COLO829 (cell line): Measurements from ENCODE around the gene NDST1.
A peak's percentile ranks its signal among the peaks of the same experiment; 100 is the strongest.

Experiments
- DNase-seq: peaks from one replicate; pipeline ENCODE4 v3.0.0; 2012; ENCODE audit warnings: low spot score

NDST1 gene

DNA sequence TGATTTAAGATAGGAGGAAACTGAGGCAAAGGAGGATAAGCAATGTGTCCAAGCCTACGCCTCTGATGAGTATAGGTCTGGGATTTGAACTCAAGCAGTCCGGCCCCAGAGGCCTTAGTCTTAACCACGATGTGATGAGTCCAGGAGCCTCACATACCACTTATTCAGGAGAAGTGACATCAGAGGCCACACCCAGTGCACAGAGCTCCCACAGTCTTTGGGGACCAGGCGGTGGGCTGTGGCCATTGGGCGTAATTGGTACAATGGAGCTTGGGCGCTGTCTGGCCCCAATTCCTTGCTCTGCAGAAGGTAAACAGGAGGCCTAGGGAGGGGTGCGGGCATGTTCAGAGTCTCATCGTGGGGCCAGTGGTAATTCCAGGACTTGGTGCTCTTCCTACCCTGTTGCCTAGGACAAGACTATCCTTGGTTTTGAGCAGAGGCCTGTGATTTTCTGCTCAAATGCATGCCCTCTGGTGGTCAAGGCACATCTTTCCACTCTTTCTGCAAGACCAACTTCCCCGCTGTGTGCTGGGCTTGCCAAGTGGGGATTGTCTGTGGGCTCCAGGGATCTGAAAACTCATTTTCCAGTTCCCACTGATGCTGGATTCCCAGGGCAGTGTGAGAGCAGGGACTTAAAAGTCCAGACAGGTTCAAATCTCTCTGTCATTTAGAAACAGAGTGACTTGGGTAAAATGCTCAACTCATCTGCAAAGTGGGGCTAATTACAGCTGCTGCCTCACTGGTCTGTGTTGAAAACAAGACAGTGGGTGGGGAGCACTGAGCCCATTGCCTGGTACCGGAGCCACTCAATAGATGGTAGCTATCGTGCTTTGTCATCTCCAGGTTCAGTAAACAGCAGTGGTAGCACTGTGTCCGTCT is 15.8 kb downstream of the NDST1 start:
- DNase-seq = peak; percentile 35

GRCh38 chr5:150525163-150525562 is 17.2 kb downstream of the NDST1 start:
- DNase-seq = no peak

DNA sequence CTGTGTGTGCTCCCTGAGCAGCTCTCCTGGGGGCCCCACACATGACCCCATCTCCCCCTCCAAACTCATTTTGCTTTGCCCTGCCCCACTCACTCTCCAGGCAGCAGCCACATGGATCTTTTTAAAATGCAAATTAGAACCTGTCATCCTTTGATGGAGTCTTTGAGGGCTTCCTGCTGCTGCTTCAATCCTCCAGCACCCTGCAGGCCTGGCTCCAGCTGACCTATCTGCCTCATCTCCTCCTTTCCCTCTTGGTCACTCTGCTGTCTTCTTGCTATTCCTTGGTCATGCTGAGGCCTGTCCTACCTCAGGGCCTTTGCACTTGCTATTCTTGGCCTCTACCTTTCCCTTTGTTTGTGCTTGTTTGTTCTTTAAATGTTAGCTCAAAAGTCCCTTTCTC is 17.9 kb downstream of the NDST1 start:
- DNase-seq = no peak

- DNase-seq = no peak
Observed at GRCh38 chr5:150527038-150527437, 19.1 kb downstream of the NDST1 start.

GRCh38 chr5:150527808-150528207 is 19.9 kb downstream of the NDST1 start:
- no peak for DNase-seq

- no peak for DNase-seq
Observed at GRCh38 chr5:150528924-150529546, 21.1 kb downstream of the NDST1 start.

DNA sequence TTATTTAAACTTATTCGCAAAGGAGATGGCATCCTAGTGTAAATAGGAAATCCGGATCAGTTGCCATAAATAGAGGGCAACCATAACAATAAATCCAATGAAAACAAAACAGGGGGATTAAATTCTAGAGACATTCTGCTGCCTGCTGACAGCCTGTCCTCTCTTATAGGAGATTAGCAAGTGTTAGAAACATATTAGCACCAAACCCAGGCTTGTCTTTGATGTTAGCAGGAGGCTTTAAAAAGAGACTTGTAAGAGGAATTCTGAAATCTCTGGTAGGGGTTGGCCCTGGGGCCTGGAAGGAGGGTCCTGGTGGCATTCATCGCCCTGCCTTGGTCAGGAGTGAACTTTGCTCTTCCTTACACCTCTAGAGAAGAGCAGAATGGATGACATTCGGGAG is 21.6 kb downstream of the NDST1 start:
- no peak for DNase-seq

DNA sequence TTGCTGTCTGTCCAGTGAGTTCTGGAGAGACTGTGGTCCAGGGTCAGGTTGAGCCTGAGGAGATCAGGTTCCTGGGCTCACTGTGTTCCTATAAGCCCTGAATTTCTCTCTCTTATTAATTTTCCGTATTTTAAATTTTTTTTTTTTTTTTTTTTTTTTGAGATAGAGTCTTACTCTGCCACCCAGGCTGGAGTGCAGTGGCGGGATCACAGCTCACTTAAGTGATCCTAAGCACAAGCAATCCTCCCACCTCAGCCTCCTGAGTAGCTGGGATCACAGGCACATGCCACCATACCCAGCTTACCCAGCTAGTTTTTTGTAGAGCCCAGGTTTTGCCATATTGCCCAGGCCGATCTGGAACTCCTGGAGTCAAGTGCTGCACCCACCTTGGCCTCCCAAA is 22.5 kb downstream of the NDST1 start:
- DNase-seq = no peak

- no peak for DNase-seq
Observed at GRCh38 chr5:150530951-150531588, 23.1 kb downstream of the NDST1 start.

GRCh38 chr5:150531686-150532085 is 23.8 kb downstream of the NDST1 start:
- DNase-seq = no peak

- no peak for DNase-seq
Observed at GRCh38 chr5:150532151-150532550, 24.2 kb downstream of the NDST1 start.

DNA sequence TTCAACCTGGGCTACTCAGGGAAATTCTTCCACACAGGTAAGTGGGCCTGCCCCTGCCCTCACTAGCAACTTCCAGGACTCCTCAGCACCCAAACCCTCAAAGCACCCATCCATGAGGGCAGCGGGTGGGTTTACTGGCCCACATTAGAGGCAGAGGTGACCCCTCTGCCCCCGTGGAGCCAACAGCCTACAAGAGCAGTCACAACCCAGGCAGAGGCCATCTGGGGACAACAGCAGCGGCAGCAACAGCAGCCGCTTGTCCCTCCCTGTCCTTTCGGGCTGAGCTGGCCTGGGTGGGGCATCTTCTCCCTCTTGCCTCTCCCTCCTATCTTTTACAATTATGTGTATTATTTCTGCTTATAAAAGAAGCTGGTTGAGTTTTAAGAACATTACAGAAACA is 25.1 kb downstream of the NDST1 start:
- DNase-seq = no peak

DNA sequence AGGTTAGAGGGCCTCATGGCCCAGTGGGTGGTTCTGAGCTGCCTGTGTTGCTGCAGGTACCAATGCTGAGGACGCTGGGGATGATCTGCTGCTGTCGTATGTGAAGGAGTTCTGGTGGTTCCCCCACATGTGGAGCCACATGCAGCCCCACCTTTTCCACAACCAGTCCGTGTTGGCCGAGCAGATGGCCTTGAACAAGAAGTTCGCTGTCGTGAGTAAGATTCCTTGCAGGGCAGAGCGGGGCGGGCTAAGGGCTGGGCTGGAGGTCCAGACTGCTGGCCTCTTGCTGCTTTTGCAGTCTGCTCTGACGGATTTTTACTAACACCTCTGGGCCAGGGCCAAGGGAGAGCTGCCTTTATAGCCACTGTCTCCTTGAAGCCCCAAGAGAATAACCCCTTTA is 26.9 kb downstream of the NDST1 start:
- no peak for DNase-seq

- no peak for DNase-seq
Observed at GRCh38 chr5:150535611-150536010, 27.7 kb downstream of the NDST1 start.

GRCh38 chr5:150538007-150538917 is 30.3 kb downstream of the NDST1 start:
- no peak for DNase-seq

GRCh38 chr5:150539206-150539605 is 31.3 kb downstream of the NDST1 start:
- no peak for DNase-seq

DNA sequence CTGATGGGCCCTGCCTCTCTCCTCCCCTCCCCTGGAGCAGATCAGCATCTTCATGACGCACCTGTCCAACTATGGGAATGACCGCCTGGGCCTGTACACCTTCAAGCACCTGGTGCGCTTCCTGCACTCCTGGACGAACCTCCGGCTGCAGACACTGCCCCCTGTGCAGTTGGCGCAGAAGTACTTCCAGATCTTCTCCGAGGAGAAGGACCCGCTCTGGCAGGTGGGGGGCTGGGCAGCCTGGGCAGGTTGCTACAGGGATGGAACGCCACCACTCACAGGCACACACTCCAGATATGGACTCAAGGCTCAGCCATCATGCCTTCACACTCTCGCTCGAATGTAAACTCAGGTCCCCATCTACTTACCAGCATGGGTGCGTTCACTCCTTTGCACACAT is 32.1 kb downstream of the NDST1 start:
- no peak for DNase-seq

GRCh38 chr5:150540615-150541396 is 32.9 kb downstream of the NDST1 start:
- DNase-seq = peak; percentile 10

DNA sequence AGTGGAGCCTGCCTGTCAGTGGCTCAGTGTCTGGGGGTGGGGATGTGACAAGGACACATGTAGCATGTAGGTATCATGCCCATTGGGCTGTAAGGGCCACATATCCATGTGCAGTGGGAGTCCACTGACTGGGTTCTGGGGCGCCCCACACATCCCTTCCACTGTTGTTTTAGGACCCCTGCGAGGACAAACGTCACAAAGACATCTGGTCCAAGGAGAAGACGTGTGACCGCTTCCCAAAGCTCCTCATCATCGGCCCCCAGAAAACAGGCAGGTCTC is 33.4 kb downstream of the NDST1 start:
- no peak for DNase-seq

GRCh38 chr5:150541895-150542294 is 34.0 kb downstream of the NDST1 start:
- no peak for DNase-seq

DNA sequence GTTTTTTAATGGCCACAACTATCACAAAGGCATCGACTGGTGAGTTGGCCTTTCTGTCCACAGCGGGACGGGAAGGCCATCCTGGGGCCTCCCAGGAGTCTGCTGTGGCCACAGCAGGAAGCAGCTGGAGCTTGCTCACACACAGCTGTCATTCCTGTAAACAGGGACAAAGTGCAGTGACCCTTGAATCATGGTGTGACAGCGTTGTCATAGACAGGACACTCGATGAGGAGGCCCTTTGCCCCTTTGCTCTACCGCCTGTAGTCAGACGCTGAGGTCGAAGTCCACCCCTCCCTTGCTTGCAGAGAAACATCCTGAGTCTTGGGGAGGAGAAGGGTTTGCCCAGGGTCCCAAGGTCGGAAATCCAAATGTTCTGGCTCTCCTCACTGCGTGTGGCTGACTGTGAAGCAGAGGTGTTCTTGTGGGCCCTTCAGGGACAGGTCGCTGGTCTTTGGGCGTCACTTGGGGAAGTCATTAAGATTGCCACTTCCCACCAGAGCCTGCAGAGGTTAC is 35.1 kb downstream of the NDST1 start:
- DNase-seq = no peak
